Osteocyte (in vitro differentiated cells): ENCODE results near the gene DACH1. TPM values are rescaled to one million over a fixed set of nuclear protein-coding genes. Genes with fewer than 3 reads are reported as not detected.
A peak's percentile ranks its signal among the peaks of the same experiment; 100 is the strongest.

Experiments used
- DNase-seq: peaks from one replicate; pipeline ENCODE4 v3.0.0; 2021; ENCODE audit warnings: mixed read lengths; ENCODE audit not compliant: unreplicated experiment; ENCODE audit errors: extremely low spot score
- H3K27ac Mint-ChIP-seq: one replicate; pipeline ENCODE4 v1.8.0; 2021; ENCODE audit warnings: mild to moderate bottlenecking, mixed read lengths; ENCODE audit not compliant: unreplicated experiment
- H3K27me3 Mint-ChIP-seq: one replicate; pipeline ENCODE4 v1.8.0; 2021; ENCODE audit warnings: mixed read lengths; ENCODE audit not compliant: unreplicated experiment
- H3K36me3 Mint-ChIP-seq: one replicate; pipeline ENCODE4 v1.8.0; 2021; ENCODE audit warnings: mixed read lengths; ENCODE audit not compliant: unreplicated experiment
- H3K4me1 Mint-ChIP-seq: one replicate; pipeline ENCODE4 v1.8.0; 2021; ENCODE audit warnings: mixed read lengths; ENCODE audit not compliant: unreplicated experiment
- H3K4me3 Mint-ChIP-seq: one replicate; pipeline ENCODE4 v1.8.0; 2021; ENCODE audit warnings: mild to moderate bottlenecking, moderate library complexity, mixed read lengths; ENCODE audit not compliant: unreplicated experiment
- H3K9me3 Mint-ChIP-seq: one replicate; pipeline ENCODE4 v1.8.0; 2021; ENCODE audit warnings: mixed read lengths; ENCODE audit not compliant: unreplicated experiment
- CTCF ChIP-seq: fragments of 200-600 bp; sonication (generic); IDR thresholded peaks from 2 replicates; pipeline ENCODE4 v1.5.0; 2021; ENCODE audit warnings: antibody characterized with exemption, mild to moderate bottlenecking, moderate library complexity
- total RNA-seq: library from RNA; stranded (reverse); gene quantifications from 2 replicates; pipeline ENCODE4 v1.2.1, GENCODE V29; 2021

DACH1 gene
- total RNA-seq, 1 donor from 2014 or later: 0.54 TPM

DNA sequence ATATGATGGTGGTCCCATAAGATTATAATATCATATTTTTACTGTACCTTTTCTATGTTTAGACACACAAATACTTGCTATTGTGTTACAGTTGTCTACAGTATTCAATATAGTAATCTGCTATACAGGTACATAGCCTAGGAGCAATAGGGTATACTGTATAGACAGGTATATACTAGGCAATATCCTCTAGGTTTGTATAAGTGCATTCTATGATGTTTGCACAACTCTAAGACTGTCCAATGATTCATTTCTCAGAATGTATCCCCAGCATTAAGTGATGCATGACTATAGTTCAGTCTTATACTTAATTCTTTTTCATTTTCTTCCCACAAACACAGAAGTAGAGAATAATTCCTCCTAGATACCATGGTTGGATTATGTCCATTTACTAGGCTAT lies 383.3 kb downstream of the DACH1 start:
- Mint-ChIP-seq H3K27ac (no peak overlapping the region), H3K36me3 (no peaks in the 10 kb centered on the region), H3K9me3 (no peaks in the 10 kb centered on the region), H3K4me1 (no peaks in the 10 kb centered on the region), H3K4me3 (no peak overlapping the region), H3K27me3 (no peaks in the 10 kb centered on the region)
- no peak for TF ChIP-seq CTCF
- DNase-seq: no peak

DNA sequence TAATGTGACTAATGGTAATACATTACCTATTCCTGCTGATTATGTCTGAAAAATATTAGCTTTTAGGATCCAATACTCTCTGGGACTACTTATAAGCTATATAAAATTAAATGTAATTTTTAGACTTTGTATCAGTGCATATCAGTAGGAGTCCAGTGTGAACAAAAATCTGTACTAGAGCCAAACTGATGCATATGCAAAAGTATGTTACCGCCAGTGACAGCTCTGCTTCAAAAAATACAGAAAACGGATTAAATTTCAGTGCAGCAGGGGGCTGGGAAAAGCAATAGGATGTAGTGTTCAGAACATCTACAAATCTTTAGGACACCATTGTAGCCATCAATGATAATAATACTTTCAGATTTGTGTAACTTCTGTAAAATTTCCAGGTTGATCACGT lies 385.5 kb downstream of the DACH1 start:
- Mint-ChIP-seq H3K4me1 (no peaks in the 10 kb centered on the region), H3K9me3 (no peaks in the 10 kb centered on the region), H3K36me3 (no peaks in the 10 kb centered on the region), H3K27ac (no peak overlapping the region), H3K27me3 (no peaks in the 10 kb centered on the region), H3K4me3 (no peak overlapping the region)
- DNase-seq: no peak
- TF ChIP-seq CTCF: no peak

DNA sequence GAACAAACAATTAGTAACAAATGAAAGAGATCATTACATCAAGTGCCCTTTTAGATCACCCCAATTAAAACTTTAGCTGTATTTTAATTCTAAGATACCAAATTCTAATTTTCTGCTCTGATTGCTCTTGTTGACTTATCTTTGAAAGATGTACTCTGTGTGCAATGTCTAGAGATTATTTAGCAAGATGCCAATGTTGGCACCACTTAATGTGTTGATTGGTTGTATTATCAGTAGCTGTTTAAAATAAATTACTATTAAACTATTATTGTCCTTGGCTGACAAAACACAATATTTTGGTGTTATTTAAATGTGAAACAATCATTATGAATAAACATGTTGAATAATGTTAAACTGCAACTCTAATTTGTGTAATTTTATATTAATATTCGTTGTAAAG lies 386.0 kb downstream of the DACH1 start:
- no peaks in the 10 kb centered on the region for H3K27me3 Mint-ChIP-seq
- H3K4me3 Mint-ChIP-seq: no peak overlapping the region
- no peaks in the 10 kb centered on the region for H3K36me3 Mint-ChIP-seq
- no peaks in the 10 kb centered on the region for H3K4me1 Mint-ChIP-seq
- no peak for TF ChIP-seq CTCF
- H3K27ac Mint-ChIP-seq: no peak overlapping the region
- DNase-seq: no peak
- no peaks in the 10 kb centered on the region for H3K9me3 Mint-ChIP-seq

DNA sequence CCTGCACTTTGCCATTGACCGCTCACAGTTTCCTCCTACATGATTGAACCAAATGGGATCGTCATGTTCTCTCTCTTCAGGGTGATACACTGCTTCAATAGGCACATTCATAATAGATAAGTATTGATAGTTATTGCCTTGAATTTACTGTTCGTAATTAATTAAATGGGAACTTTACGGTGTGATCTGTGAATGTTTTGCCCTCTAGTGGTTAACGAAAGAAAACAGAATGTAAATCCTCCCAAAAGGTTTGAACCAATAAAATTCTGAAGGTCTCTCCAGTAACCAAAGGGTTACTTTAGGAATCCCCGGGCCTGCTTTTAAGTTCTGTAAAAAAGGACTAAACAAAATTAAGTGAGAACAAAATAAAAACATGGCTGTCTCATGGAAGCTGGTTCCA lies 389.3 kb downstream of the DACH1 start:
- Mint-ChIP-seq H3K9me3 (no peaks in the 10 kb centered on the region), H3K27ac (no peak overlapping the region), H3K36me3 (no peaks in the 10 kb centered on the region), H3K4me1 (no peaks in the 10 kb centered on the region), H3K4me3 (no peak overlapping the region), H3K27me3 (peaks cover 9% of the 10 kb centered on the region)
- DNase-seq: no peak
- peak; percentile 63 for TF ChIP-seq CTCF

GRCh38 chr13:71474936-71475335 lies 392.1 kb downstream of the DACH1 start:
- Mint-ChIP-seq H3K4me3 (no peak overlapping the region), H3K36me3 (no peaks in the 10 kb centered on the region), H3K4me1 (no peaks in the 10 kb centered on the region), H3K27ac (no peak overlapping the region), H3K9me3 (no peaks in the 10 kb centered on the region), H3K27me3 (peaks cover 11% of the 10 kb centered on the region)
- TF ChIP-seq CTCF: no peak
- DNase-seq: no peak
